H1 (cell line): ENCODE data around the gene LMNTD1. TPM values are rescaled to one million over a fixed set of nuclear protein-coding genes. Genes with fewer than 3 reads are reported as not detected.

Experiments
- CTCF ChIA-PET: fragments of 300-600 bp; sonication (Branson Sonifier 250); formaldehyde crosslinking; loops from one replicate; lab custom pipeline; 2021; ENCODE audit not compliant: partially characterized antibody; lab: Charles Lee
- POLR2A ChIA-PET: fragments of 300-600 bp; sonication (Branson Sonifier 250); formaldehyde crosslinking; loops from one replicate; lab custom pipeline; 2021; ENCODE audit warnings: inconsistent platforms; ENCODE audit not compliant: partially characterized antibody; lab: Charles Lee
- DNase-seq, 2 experiments: peaks; one replicate each; pipeline versions ENCODE4 v3.0.0 to v3.0.0-alpha.2; 2010 to 2022; ENCODE audit warnings: low spot score in 2 of 2, low read depth in 1 of 2, mixed read lengths in 1 of 2
- FAIRE-seq: peaks from 2 replicates; lab custom pipeline; 2011; peaks lifted over from hg19 to GRCh38; lab: Jason Lieb, UNC
- H2AFZ ChIP-seq: 2 replicates; pipeline ENCODE4 v1.8.1; 2012; ENCODE audit warnings: low read length, inconsistent platforms
- H2AK5ac ChIP-seq: 2 replicates; pipeline ENCODE4 v1.6.1; 2013; ENCODE audit warnings: low read depth, low read length
- H2BK120ac ChIP-seq: replicated peaks from 2 replicates; pipeline ENCODE3; 2013; ENCODE audit warnings: low read depth, low read length, inconsistent platforms
- H2BK12ac ChIP-seq: 2 replicates; pipeline ENCODE4 v1.6.1; 2013; ENCODE audit warnings: low read depth, low read length
- H2BK15ac ChIP-seq: 2 replicates; pipeline ENCODE4 v1.6.1; 2013; ENCODE audit warnings: low read length
- H2BK20ac ChIP-seq: 2 replicates; pipeline ENCODE4 v1.6.1; 2013; ENCODE audit warnings: low read length
- H2BK5ac ChIP-seq: 2 replicates; pipeline ENCODE4 v1.6.1; 2013; ENCODE audit warnings: low read depth, low read length
- H3K14ac ChIP-seq: 2 replicates; pipeline ENCODE4 v1.6.1; 2013; ENCODE audit warnings: inconsistent platforms; ENCODE audit not compliant: insufficient read length
- H3K18ac ChIP-seq: 2 replicates; pipeline ENCODE4 v1.6.1; 2013; ENCODE audit warnings: low read length; ENCODE audit errors: extremely low read depth
- H3K23ac ChIP-seq: 2 replicates; pipeline ENCODE4 v1.6.1; 2013; ENCODE audit warnings: inconsistent platforms; ENCODE audit not compliant: insufficient read length
- H3K23me2 ChIP-seq: 2 replicates; pipeline ENCODE4 v1.6.1; 2013; ENCODE audit warnings: low read depth, low read length
- H3K27ac ChIP-seq: 2 replicates; pipeline ENCODE4 v1.6.1; 2011; ENCODE audit warnings: low read depth, low read length, inconsistent platforms
- H3K27me3 ChIP-seq, 4 experiments: replicated peaks in 1 of 4; 1 replicate in 1 of 4; 2 replicates in 3 of 4; pipeline versions ENCODE4 v1.6.1 to v1.8.1; 2011 to 2013; ENCODE audit warnings: low read length in 3 of 4, mild to moderate bottlenecking in 3 of 4, inconsistent platforms in 2 of 4, mixed read lengths in 2 of 4, moderate library complexity in 1 of 4; ENCODE audit not compliant: control insufficient read depth in 3 of 4, insufficient read depth in 3 of 4; ENCODE audit errors: extremely low read depth in 1 of 4
- H3K36me3 ChIP-seq, 4 experiments: 2 replicates each; pipeline versions ENCODE4 v1.6.1 to v1.8.1; 2011 to 2013; ENCODE audit warnings: mild to moderate bottlenecking in 4 of 4, low read length in 3 of 4, moderate library complexity in 2 of 4, control low read depth in 1 of 4, inconsistent platforms in 1 of 4; ENCODE audit not compliant: insufficient read depth in 4 of 4, control insufficient read depth in 2 of 4
- H3K4ac ChIP-seq: replicated peaks from 2 replicates; pipeline ENCODE3; 2013; ENCODE audit warnings: low read length, low read depth, mixed read lengths, inconsistent platforms; ENCODE audit not compliant: insufficient read length
- H3K4me1 ChIP-seq, 4 experiments: replicated peaks in 1 of 4; 1 replicate in 1 of 4; 2 replicates in 3 of 4; pipeline versions ENCODE4 v1.6.1 to v1.8.1; 2011 to 2013; ENCODE audit warnings: low read length in 3 of 4, inconsistent platforms in 2 of 4, mixed read lengths in 1 of 4; ENCODE audit not compliant: insufficient read depth in 4 of 4, control insufficient read depth in 3 of 4
- H3K4me2 ChIP-seq, 2 experiments: 2 replicates each; pipeline versions ENCODE4 v1.6.1 to v1.8.1; 2011 to 2013; ENCODE audit warnings: low read depth in 2 of 2, low read length in 2 of 2, control low read depth in 1 of 2, inconsistent platforms in 1 of 2, mild to moderate bottlenecking in 1 of 2; ENCODE audit not compliant: insufficient read depth in 1 of 2
- H3K4me3 ChIP-seq, 4 experiments: fragments of 200-600, 300-600 bp in 1 of 4; sonication (generic), shearing (Covaris generic), sonication (Bioruptor Twin) in 1 of 4; 2 replicates each; pipeline versions ENCODE4 v1.5.1 to v1.8.1; 2011 to 2016; ENCODE audit warnings: low read length in 4 of 4, low read depth in 3 of 4, control low read depth in 2 of 4, inconsistent platforms in 2 of 4, mild to moderate bottlenecking in 2 of 4, mixed read lengths in 1 of 4, moderate library complexity in 1 of 4; ENCODE audit not compliant: insufficient read depth in 2 of 4; ENCODE audit errors: extremely low read depth in 1 of 4
- H3K56ac ChIP-seq: replicated peaks from 2 replicates; pipeline ENCODE3; 2013; ENCODE audit warnings: low read depth, mild to moderate bottlenecking, mixed read lengths, low read length, inconsistent platforms; ENCODE audit not compliant: insufficient read length
- H3K79me1 ChIP-seq: 2 replicates; pipeline ENCODE4 v1.6.1; 2013; ENCODE audit warnings: low read depth, low read length, control low read depth
- H3K79me2 ChIP-seq, 2 experiments: 2 replicates each; pipeline versions ENCODE4 v1.6.1 to v1.8.1; 2012 to 2013; ENCODE audit warnings: low read length in 2 of 2, mild to moderate bottlenecking in 2 of 2, inconsistent platforms in 1 of 2; ENCODE audit not compliant: insufficient read depth in 2 of 2, control insufficient read depth in 1 of 2
- H3K9ac ChIP-seq, 4 experiments: replicated peaks in 1 of 4; 1 replicate in 1 of 4; 2 replicates in 3 of 4; pipeline versions ENCODE4 v1.6.1 to v1.8.1; 2011 to 2013; ENCODE audit warnings: low read depth in 3 of 4, low read length in 3 of 4, control low read depth in 2 of 4, mild to moderate bottlenecking in 2 of 4, moderate library complexity in 2 of 4, inconsistent platforms in 1 of 4; ENCODE audit errors: extremely low read depth in 1 of 4
- H3K9me3 ChIP-seq, 2 experiments: 2 replicates each; pipeline versions ENCODE4 v1.6.1 to v1.8.1; 2012 to 2013; ENCODE audit warnings: mild to moderate bottlenecking in 2 of 2, moderate library complexity in 2 of 2, control low read depth in 1 of 2, inconsistent platforms in 1 of 2, low read depth in 1 of 2, low read length in 1 of 2, mixed read lengths in 1 of 2; ENCODE audit not compliant: insufficient read depth in 2 of 2
- H4K20me1 ChIP-seq, 2 experiments: replicated peaks in 1 of 2; 2 replicates each; pipeline versions ENCODE3 to v1.8.1; 2011 to 2013; ENCODE audit warnings: inconsistent platforms in 2 of 2, low read length in 2 of 2, mild to moderate bottlenecking in 1 of 2; ENCODE audit not compliant: insufficient read depth in 2 of 2, control insufficient read depth in 1 of 2
- H4K5ac ChIP-seq: 2 replicates; pipeline ENCODE4 v1.6.1; 2013; ENCODE audit warnings: low read length, low read depth, mixed read lengths, inconsistent platforms; ENCODE audit not compliant: insufficient read length
- H4K8ac ChIP-seq: 2 replicates; pipeline ENCODE4 v1.8.0; 2013; ENCODE audit warnings: mild to moderate bottlenecking, moderate library complexity, low read length, inconsistent platforms; ENCODE audit not compliant: insufficient read depth; ENCODE audit errors: extremely low read depth
- H4K91ac ChIP-seq: replicated peaks from 2 replicates; pipeline ENCODE3; 2013; ENCODE audit warnings: low read length, mixed read lengths, inconsistent platforms; ENCODE audit not compliant: insufficient read length
- E2F6 ChIP-seq: IDR thresholded peaks from 2 replicates; pipeline ENCODE4 v1.6.1; 2012; ENCODE audit warnings: inconsistent platforms
- whole genome bisulfite sequencing, 2 experiments: shearing (Covaris generic) in 1 of 2; methylation state at CpG; one replicate each; pipeline versions ENCODE4 v1.1.6 to v1.1.7; 2013 to 2015; ENCODE audit warnings: low lambda C conversion rate in 2 of 2, mixed read lengths in 2 of 2, inconsistent platforms in 1 of 2, low coverage in 1 of 2, missing lambda C conversion rate in 1 of 2; ENCODE audit not compliant: insufficient replicate concordance in 2 of 2, insufficient coverage in 1 of 2, insufficient read length in 1 of 2; ENCODE audit errors: extremely low coverage in 1 of 2, missing lambda C conversion rate in 1 of 2; 5-methylcytosine and 5-hydroxymethylcytosine counted together
- polyA plus RNA-seq, 7 experiments: library from polyadenylated mRNA; depleted of rRNA in 3 of 7; stranded (reverse) in 5 of 7; unstranded in 2 of 7; fragments of >200 nt in 5 of 7; fragments of 200-250 nt in 2 of 7; gene quantifications; 1 replicate in 5 of 7; 2 replicates in 1 of 7; 4 replicates in 1 of 7; pipeline versions ENCODE4 v1.2.1 to v1.2.3, GENCODE V29; 2011 to 2013; ENCODE audit warnings: missing spikeins in 2 of 7, mixed read lengths in 2 of 7
- total RNA-seq: library from RNA; stranded (reverse); fragmentation: NEBNext Ultra II Directional; extraction: Animal tissue kit (Norgen Biotek cat#: 25700); gene quantifications from 2 replicates; pipeline ENCODE4 v1.2.1, GENCODE V29; 2021

The LMNTD1 gene
- total and polyA plus RNA-seq, 2 of the 8 experiments (the other 6 are each of a cell fraction or from before 2014, with no cell fraction given): not detected

GRCh38 chr12:25518512-25518911 is 34.6 kb downstream of the LMNTD1 start:
- no peak overlapping the region for H2BK5ac ChIP-seq
- 91% methylated on average over 5 of the region's 5 CpGs; no CpG with 5 or more reads in 1 of the 2 experiments for WGBS, 2 experiments
- H3K9ac ChIP-seq: no peak overlapping the region
- H3K14ac ChIP-seq: no peak overlapping the region
- H3K23me2 ChIP-seq: no peaks in the 10 kb centered on the region
- TF ChIP-seq E2F6: no peak
- TF ChIP-seq, all 59 proteins: peak for 0
- FAIRE-seq (no peak), DNase-seq (no peak)
- Histone ChIP-seq H4K8ac (no peak overlapping the region), H2BK12ac (no peak overlapping the region), H4K20me1 (no peaks in the 10 kb centered on the region), H2BK15ac (no peak overlapping the region), H3K9me3 (no peaks in the 10 kb centered on the region), H3K23ac (no peak overlapping the region), H3K27me3 (no peaks in the 10 kb centered on the region), H3K4me2 (no peak overlapping the region), H3K4me3 (no peak overlapping the region), H3K4ac (no peak overlapping the region), H2BK120ac (no peak overlapping the region), H2AFZ (peak overlapping the region; percentile 53; the same call in 1 of the 2 replicates), H2AK5ac (no peak overlapping the region), H2BK20ac (no peak overlapping the region), H3K36me3 (no peaks in the 10 kb centered on the region), H3K56ac (no peak overlapping the region), H4K5ac (no peak overlapping the region), H4K91ac (no peak overlapping the region), H3K79me1 (no peaks in the 10 kb centered on the region), H3K4me1 (no peaks in the 10 kb centered on the region), H3K27ac (no peak overlapping the region), H3K79me2 (no peaks in the 10 kb centered on the region), H3K18ac (no peak overlapping the region)
- ChIA-PET CTCF (interaction anchor here (0.6 kb wide), 1 partner anchor 14 kb away, joined by 3 read pairs; no protein-coding TSS in a partner anchor), POLR2A (no interaction called here)
